ENCODE results near the gene BRME1.

GRCh38 chr19:13840305-13841085 is 65.4 kb downstream of the BRME1 start:
- TF ChIP-seq RAD21 (conservative IDR thresholded peaks at IDR 0.05) (no peak), CTCF (IDR thresholded peaks at IDR 0.05; ENCODE audit: poor library complexity, severe bottlenecking) (no peak), EZH2 (IDR thresholded peaks at IDR 0.05; ENCODE audit: borderline replicate concordance, insufficient read depth, low read length, poor library complexity, severe bottlenecking) (no peak), MXI1 (conservative IDR thresholded peaks at IDR 0.05; ENCODE audit: poor library complexity, severe bottlenecking) (no peak), REST (IDR thresholded peaks at IDR 0.05; ENCODE audit: borderline replicate concordance) (no peak), EP300 (conservative IDR thresholded peaks at IDR 0.05; ENCODE audit: poor library complexity, severe bottlenecking) (no peak), TAF1 (IDR thresholded peaks at IDR 0.05; ENCODE audit: low read depth) (no peak)
